Measurements from ENCODE around the gene IMMT. TPM values are rescaled to one million over a fixed set of nuclear protein-coding genes. Genes with fewer than 3 reads are reported as not detected.

The IMMT gene
- total RNA-seq, 1 experiment from 2014 or later, result 88.7 TPM

GRCh38 chr2:86211033-86211795 lies 16.0 kb upstream of the IMMT start:
- no peak overlapping the region for H3K27ac Mint-ChIP-seq (ENCODE audit: unreplicated experiment)
- intact Hi-C loops (cut with micrococcal nuclease; ENCODE audit: unreplicated experiment), result no loop called here
- no peak overlapping the region for H3K4me3 Mint-ChIP-seq (ENCODE audit: low read depth, unreplicated experiment)
- DNase-seq, result no peak
- CTCF ChIA-PET, result no interaction called here
- H3K36me3 Mint-ChIP-seq (ENCODE audit: insufficient read depth, unreplicated experiment), result peaks cover 26% of the 10 kb centered on the region
- no TSS peak for BruUV-seq (replicated peaks)
- H3K27me3 Mint-ChIP-seq (ENCODE audit: unreplicated experiment), result no peaks in the 10 kb centered on the region
- H3K9me3 Mint-ChIP-seq (ENCODE audit: low read depth, unreplicated experiment), result no peaks in the 10 kb centered on the region
- TF ChIP-seq CTCF (IDR thresholded peaks at IDR 0.05; ENCODE audit: unreplicated experiment), result no peak
- no peaks in the 10 kb centered on the region for H3K4me1 Mint-ChIP-seq (ENCODE audit: low read depth, unreplicated experiment)

GRCh38 chr2:86204458-86204857 lies 9.2 kb upstream of the IMMT start:
- TF ChIP-seq CTCF (IDR thresholded peaks at IDR 0.05; ENCODE audit: unreplicated experiment), result no peak
- H3K9me3 Mint-ChIP-seq (ENCODE audit: low read depth, unreplicated experiment), result no peaks in the 10 kb centered on the region
- BruUV-seq (replicated peaks), result no TSS peak
- no peak for DNase-seq
- H3K27me3 Mint-ChIP-seq (ENCODE audit: unreplicated experiment), result no peaks in the 10 kb centered on the region
- H3K27ac Mint-ChIP-seq (ENCODE audit: unreplicated experiment), result no peak overlapping the region
- intact Hi-C loops (cut with micrococcal nuclease; ENCODE audit: unreplicated experiment), result no loop called here
- CTCF ChIA-PET, result no interaction called here
- H3K36me3 Mint-ChIP-seq (ENCODE audit: insufficient read depth, unreplicated experiment), result peaks cover 11% of the 10 kb centered on the region
- H3K4me1 Mint-ChIP-seq (ENCODE audit: low read depth, unreplicated experiment), result peaks cover 15% of the 10 kb centered on the region
- no peak overlapping the region for H3K4me3 Mint-ChIP-seq (ENCODE audit: low read depth, unreplicated experiment)

GRCh38 chr2:86203614-86204013 lies 8.4 kb upstream of the IMMT start:
- peaks cover 15% of the 10 kb centered on the region for H3K4me1 Mint-ChIP-seq (ENCODE audit: low read depth, unreplicated experiment)
- no TSS peak for BruUV-seq (replicated peaks)
- no peak overlapping the region for H3K4me3 Mint-ChIP-seq (ENCODE audit: low read depth, unreplicated experiment)
- H3K27me3 Mint-ChIP-seq (ENCODE audit: unreplicated experiment), result no peaks in the 10 kb centered on the region
- CTCF ChIA-PET, result interaction anchor here (0.8 kb wide), 1 partner anchor 228 kb away, joined by 5 read pairs; no protein-coding TSS in a partner anchor
- no peaks in the 10 kb centered on the region for H3K9me3 Mint-ChIP-seq (ENCODE audit: low read depth, unreplicated experiment)
- H3K27ac Mint-ChIP-seq (ENCODE audit: unreplicated experiment), result no peak overlapping the region
- no peak for DNase-seq
- H3K36me3 Mint-ChIP-seq (ENCODE audit: insufficient read depth, unreplicated experiment), result peaks cover 14% of the 10 kb centered on the region
- intact Hi-C loops (cut with micrococcal nuclease; ENCODE audit: unreplicated experiment), result no loop called here
- TF ChIP-seq CTCF (IDR thresholded peaks at IDR 0.05; ENCODE audit: unreplicated experiment), result no peak

GRCh38 chr2:86202702-86203101 lies 7.4 kb upstream of the IMMT start:
- no TSS peak for BruUV-seq (replicated peaks)
- DNase-seq, result no peak
- H3K9me3 Mint-ChIP-seq (ENCODE audit: low read depth, unreplicated experiment), result no peaks in the 10 kb centered on the region
- no peak overlapping the region for H3K27ac Mint-ChIP-seq (ENCODE audit: unreplicated experiment)
- no peak for TF ChIP-seq CTCF (IDR thresholded peaks at IDR 0.05; ENCODE audit: unreplicated experiment)
- intact Hi-C loops (cut with micrococcal nuclease; ENCODE audit: unreplicated experiment), result no loop called here
- CTCF ChIA-PET, result interaction anchor here (0.8 to 0.9 kb wide), 3 partner anchors 18 to 375 kb away, joined by 3 to 5 read pairs (median 4); no protein-coding TSS in a partner anchor
- no peak overlapping the region for H3K4me3 Mint-ChIP-seq (ENCODE audit: low read depth, unreplicated experiment)
- H3K4me1 Mint-ChIP-seq (ENCODE audit: low read depth, unreplicated experiment), result peaks cover 15% of the 10 kb centered on the region
- no peaks in the 10 kb centered on the region for H3K27me3 Mint-ChIP-seq (ENCODE audit: unreplicated experiment)
- peaks cover 12% of the 10 kb centered on the region for H3K36me3 Mint-ChIP-seq (ENCODE audit: insufficient read depth, unreplicated experiment)

Measured in Calu3 (cell line).